SIG-M5 (cell line): ENCODE results near the gene DGKZ.

Source experiments
- DNase-seq: peaks from one replicate; lab custom pipeline; 2025; lab: John Stamatoyannopoulos, UW

The DGKZ gene

GRCh38 chr11:46393759-46394158 is 46.5 kb downstream of the DGKZ start:
- DNase-seq: no peak

- no peak for DNase-seq
These were observed 50.3 kb downstream of the DGKZ start for GRCh38 chr11:46397526-46397925.

GRCh38 chr11:46402957-46403902 is 56.0 kb downstream of the DGKZ start:
- no peak for DNase-seq

- no peak for DNase-seq
These were observed 57.3 kb downstream of the DGKZ start for GRCh38 chr11:46404476-46405017.

- DNase-seq: no peak
These were observed 60.4 kb downstream of the DGKZ start for GRCh38 chr11:46407635-46408034.

GRCh38 chr11:46408407-46408986 is 61.2 kb downstream of the DGKZ start:
- DNase-seq: no peak

GRCh38 chr11:46410021-46410420 is 62.8 kb downstream of the DGKZ start:
- DNase-seq: no peak

GRCh38 chr11:46413760-46414465 is 66.7 kb downstream of the DGKZ start:
- no peak for DNase-seq

- DNase-seq: no peak
These were observed 67.2 kb downstream of the DGKZ start for GRCh38 chr11:46414466-46414796.

GRCh38 chr11:46414879-46415278 is 67.6 kb downstream of the DGKZ start:
- no peak for DNase-seq

- no peak for DNase-seq
These were observed 70.4 kb downstream of the DGKZ start for GRCh38 chr11:46417711-46418110.

- DNase-seq: no peak
These were observed 71.5 kb downstream of the DGKZ start for GRCh38 chr11:46418751-46419150.

- no peak for DNase-seq
These were observed 73.2 kb downstream of the DGKZ start for GRCh38 chr11:46420513-46420912.

GRCh38 chr11:46421257-46421880 is 74.1 kb downstream of the DGKZ start:
- DNase-seq: no peak

GRCh38 chr11:46422588-46422987 is 75.3 kb downstream of the DGKZ start:
- DNase-seq: no peak

GRCh38 chr11:46426233-46426991 is 79.1 kb downstream of the DGKZ start:
- DNase-seq: no peak

GRCh38 chr11:46427364-46427763 is 80.1 kb downstream of the DGKZ start:
- no peak for DNase-seq

- no peak for DNase-seq
These were observed 82.5 kb downstream of the DGKZ start for GRCh38 chr11:46429717-46430116.
